Naive B cell (primary cell): Measurements from ENCODE around the gene NCBP1. TPM values are rescaled to one million over a fixed set of nuclear protein-coding genes. Genes with fewer than 3 reads are reported as not detected.

ENCODE experiments used
- ATAC-seq, 2 donors: fragments of 150-1000 bp; cut with Tn5 transposase; 2 replicates each; pipeline ENCODE4 v1.10.0; 2021; ENCODE audit warnings: low read depth in 2 of 2, mild to moderate bottlenecking in 2 of 2, moderate library complexity in 2 of 2
- DNase-seq: peaks from one replicate; pipeline ENCODE4 v3.0.0; 2022
- H3K27ac Mint-ChIP-seq, 6 donors: one replicate each; pipeline ENCODE4 v1.8.0; 2020 to 2022; ENCODE audit warnings: mild to moderate bottlenecking in 6 of 6, mixed read lengths in 6 of 6, moderate library complexity in 5 of 6, inconsistent platforms in 2 of 6
- H3K27me3 Mint-ChIP-seq, 3 donors: one replicate each; pipeline ENCODE4 v1.8.0; 2021 to 2022; ENCODE audit warnings: mixed read lengths in 3 of 3, mild to moderate bottlenecking in 1 of 3
- H3K36me3 Mint-ChIP-seq, 2 donors: one replicate each; pipeline ENCODE4 v1.8.0; 2020 to 2022; ENCODE audit warnings: mixed read lengths in 2 of 2, inconsistent platforms in 1 of 2, mild to moderate bottlenecking in 1 of 2
- H3K4me1 Mint-ChIP-seq, 3 donors: one replicate each; pipeline ENCODE4 v1.8.0; 2020 to 2022; ENCODE audit warnings: mixed read lengths in 3 of 3, inconsistent platforms in 1 of 3, mild to moderate bottlenecking in 1 of 3, moderate library complexity in 1 of 3
- H3K4me3 Mint-ChIP-seq, 8 donors: one replicate each; pipeline ENCODE4 v1.8.0; 2020 to 2022; ENCODE audit warnings: mild to moderate bottlenecking in 8 of 8, mixed read lengths in 8 of 8, moderate library complexity in 8 of 8, inconsistent platforms in 2 of 8
- H3K9me3 Mint-ChIP-seq, 7 donors: one replicate each; pipeline ENCODE4 v1.8.0; 2020 to 2022; ENCODE audit warnings: mixed read lengths in 7 of 7, mild to moderate bottlenecking in 5 of 7, inconsistent platforms in 2 of 7, moderate library complexity in 1 of 7
- polyA plus RNA-seq, 6 donors: library from polyadenylated mRNA; unstranded; fragments of 300-500 nt; fragmentation: Illumina TruSeq; gene quantifications; one replicate each; pipeline ENCODE4 v1.2.3, GENCODE V29; 2021; ENCODE audit warnings: low read depth in 6 of 6

NCBP1 gene
- polyA plus RNA-seq, 6 donors from 2014 or later, result 10.5 to 24.6 (median 16.2) TPM

GRCh38 chr9:97668485-97668884 is 34.9 kb downstream of the NCBP1 start:
- Mint-ChIP-seq H3K4me3 (no peak overlapping the region), H3K27ac (peak overlapping the region in 2 of 6 donors; percentile 24 to 56), H3K36me3 (peaks cover 14 to 29% of the 10 kb centered on the region in 2 donors), H3K4me1 (peaks cover 0 to 3% (median 2%) of the 10 kb centered on the region in 3 donors), H3K9me3 (no peaks in the 10 kb centered on the region), H3K27me3 (no peaks in the 10 kb centered on the region)
- DNase-seq (no peak), ATAC-seq (no peak)

- no peak for DNase-seq
- Mint-ChIP-seq H3K4me3 (no peak overlapping the region), H3K9me3 (no peaks in the 10 kb centered on the region), H3K4me1 (peaks cover 0 to 2% (median 0%) of the 10 kb centered on the region in 3 donors), H3K36me3 (peaks cover 7 to 29% of the 10 kb centered on the region in 2 donors), H3K27ac (peak overlapping the region in 2 of 6 donors; percentile 15 to 72), H3K27me3 (no peaks in the 10 kb centered on the region)
- no peak for ATAC-seq
Observed at GRCh38 chr9:97670586-97670985, 37.0 kb downstream of the NCBP1 start.

- no peaks in the 10 kb centered on the region for H3K27me3 Mint-ChIP-seq
- H3K27ac Mint-ChIP-seq, result no peak overlapping the region
- peaks cover 0 to 2% (median 0%) of the 10 kb centered on the region in 3 donors for H3K4me1 Mint-ChIP-seq
- DNase-seq, result no peak
- H3K9me3 Mint-ChIP-seq, result no peaks in the 10 kb centered on the region
- H3K36me3 Mint-ChIP-seq, result peaks cover 13 to 25% of the 10 kb centered on the region in 2 donors
- H3K4me3 Mint-ChIP-seq, result no peak overlapping the region
- ATAC-seq, result no peak
Observed at GRCh38 chr9:97672403-97672802, 38.8 kb downstream of the NCBP1 start.

GRCh38 chr9:97673922-97674321 is 40.3 kb downstream of the NCBP1 start:
- Mint-ChIP-seq H3K36me3 (peaks cover 13 to 14% of the 10 kb centered on the region in 2 donors), H3K27ac (peak overlapping the region in 1 of 6 donors; percentile 20), H3K9me3 (no peaks in the 10 kb centered on the region), H3K4me3 (no peak overlapping the region), H3K4me1 (peaks cover 0 to 6% (median 2%) of the 10 kb centered on the region in 3 donors), H3K27me3 (no peaks in the 10 kb centered on the region)
- ATAC-seq (no peak), DNase-seq (no peak)

DNA sequence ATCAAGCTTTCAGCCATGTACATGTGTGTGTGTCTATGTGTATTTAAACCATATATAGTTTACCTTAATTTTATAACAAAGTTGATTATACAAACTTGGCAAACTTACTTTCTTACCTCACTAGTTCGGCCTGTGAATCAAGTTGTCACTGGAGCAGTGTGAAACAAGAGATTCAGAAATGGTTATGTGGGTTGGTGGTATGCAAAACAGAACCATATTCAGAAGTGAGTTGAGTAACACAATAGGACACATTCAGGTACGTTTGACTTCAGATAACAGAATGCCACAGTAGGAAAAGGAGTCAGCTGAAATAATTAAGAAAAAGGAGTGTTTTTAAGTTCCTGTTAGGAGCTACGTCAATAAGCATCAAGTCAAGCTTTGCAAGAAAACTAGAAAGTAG is 42.0 kb downstream of the NCBP1 start:
- Mint-ChIP-seq H3K4me3 (no peak overlapping the region), H3K27me3 (no peaks in the 10 kb centered on the region), H3K4me1 (peaks cover 0 to 7% (median 0%) of the 10 kb centered on the region in 3 donors), H3K36me3 (peaks cover 11 to 12% of the 10 kb centered on the region in 2 donors), H3K27ac (no peak overlapping the region), H3K9me3 (no peaks in the 10 kb centered on the region)
- DNase-seq, result no peak
- ATAC-seq, result no peak

- Mint-ChIP-seq H3K9me3 (no peaks in the 10 kb centered on the region), H3K27ac (peak overlapping the region in 2 of 6 donors; percentile 38 to 41), H3K4me1 (peaks cover 0 to 7% (median 0%) of the 10 kb centered on the region in 3 donors), H3K36me3 (peaks cover 9 to 17% of the 10 kb centered on the region in 2 donors), H3K27me3 (no peaks in the 10 kb centered on the region), H3K4me3 (no peak overlapping the region)
- no peak for ATAC-seq
- no peak for DNase-seq
Observed at GRCh38 chr9:97682242-97682641, 48.6 kb downstream of the NCBP1 start.

GRCh38 chr9:97688654-97689053 is 55.0 kb downstream of the NCBP1 start:
- ATAC-seq, result no peak
- Mint-ChIP-seq H3K36me3 (peaks cover 21 to 22% of the 10 kb centered on the region in 2 donors), H3K4me1 (peaks cover 3 to 7% (median 3%) of the 10 kb centered on the region in 3 donors), H3K9me3 (no peaks in the 10 kb centered on the region), H3K27me3 (no peaks in the 10 kb centered on the region), H3K27ac (peak overlapping the region in 1 of 6 donors; percentile 88), H3K4me3 (no peak overlapping the region)
- DNase-seq, result no peak

GRCh38 chr9:97689401-97690180 is 56.0 kb downstream of the NCBP1 start:
- no peaks in the 10 kb centered on the region for H3K27me3 Mint-ChIP-seq
- no peak for DNase-seq
- H3K9me3 Mint-ChIP-seq, result no peaks in the 10 kb centered on the region
- H3K4me1 Mint-ChIP-seq, result peaks cover 4 to 16% (median 12%) of the 10 kb centered on the region in 3 donors
- peaks cover 13 to 15% of the 10 kb centered on the region in 2 donors for H3K36me3 Mint-ChIP-seq
- peak overlapping the region in 1 of 8 donors; percentile 16 for H3K4me3 Mint-ChIP-seq
- peak overlapping the region in 1 of 6 donors; percentile 76 for H3K27ac Mint-ChIP-seq
- no peak for ATAC-seq

DNA sequence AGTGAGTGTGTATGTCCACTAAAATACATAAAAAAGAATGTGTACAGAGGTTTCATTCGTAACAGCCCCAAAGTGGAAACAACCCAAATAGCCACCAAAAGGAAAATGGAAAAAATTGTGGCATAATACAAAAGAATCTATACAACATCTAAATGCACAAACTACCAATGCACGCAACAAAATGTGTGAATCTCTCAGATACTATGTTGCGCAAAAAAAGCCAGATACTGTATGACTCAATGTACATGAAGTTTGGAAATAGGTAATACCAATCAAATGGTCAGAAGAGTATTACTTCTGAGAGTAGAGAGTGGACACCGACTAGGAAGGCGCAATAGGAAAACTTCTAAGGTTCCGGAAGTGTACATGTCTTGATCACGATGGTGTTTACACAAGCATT is 61.1 kb downstream of the NCBP1 start:
- Mint-ChIP-seq H3K9me3 (no peaks in the 10 kb centered on the region), H3K27ac (no peak overlapping the region), H3K4me3 (peak overlapping the region in 1 of 8 donors; percentile 94), H3K36me3 (peaks cover 0 to 3% of the 10 kb centered on the region in 2 donors), H3K27me3 (peaks cover 0 to 6% (median 4%) of the 10 kb centered on the region in 3 donors), H3K4me1 (peaks cover 36 to 62% (median 48%) of the 10 kb centered on the region in 3 donors)
- DNase-seq (no peak), ATAC-seq (no peak)

DNA sequence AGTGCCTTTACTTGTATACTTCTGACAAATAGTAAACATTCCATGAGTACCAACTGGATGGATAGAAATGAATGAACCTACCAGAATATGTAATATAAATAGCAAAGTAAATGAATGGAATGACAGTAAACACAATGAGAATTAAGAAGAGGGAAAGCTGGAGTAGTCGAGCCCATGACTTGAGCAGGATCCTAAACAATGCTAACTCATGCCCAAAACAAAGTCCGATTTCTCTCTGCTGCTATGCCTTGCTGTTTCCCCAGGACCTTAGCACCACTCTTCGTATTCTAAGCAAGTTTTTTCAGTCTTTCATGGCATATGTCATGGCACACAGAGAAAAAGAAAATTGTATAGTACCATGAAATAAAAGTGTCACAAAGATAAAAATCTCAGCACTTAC is 61.8 kb downstream of the NCBP1 start:
- no peaks in the 10 kb centered on the region for H3K9me3 Mint-ChIP-seq
- H3K4me1 Mint-ChIP-seq, result peaks cover 38 to 64% (median 52%) of the 10 kb centered on the region in 3 donors
- peaks cover 0 to 12% (median 6%) of the 10 kb centered on the region in 3 donors for H3K27me3 Mint-ChIP-seq
- no peak overlapping the region for H3K27ac Mint-ChIP-seq
- no peak for DNase-seq
- no peak for ATAC-seq
- H3K4me3 Mint-ChIP-seq, result peak overlapping the region in 4 of 8 donors; percentile 37 to 94 (median 92)
- peaks cover 0 to 3% of the 10 kb centered on the region in 2 donors for H3K36me3 Mint-ChIP-seq

DNA sequence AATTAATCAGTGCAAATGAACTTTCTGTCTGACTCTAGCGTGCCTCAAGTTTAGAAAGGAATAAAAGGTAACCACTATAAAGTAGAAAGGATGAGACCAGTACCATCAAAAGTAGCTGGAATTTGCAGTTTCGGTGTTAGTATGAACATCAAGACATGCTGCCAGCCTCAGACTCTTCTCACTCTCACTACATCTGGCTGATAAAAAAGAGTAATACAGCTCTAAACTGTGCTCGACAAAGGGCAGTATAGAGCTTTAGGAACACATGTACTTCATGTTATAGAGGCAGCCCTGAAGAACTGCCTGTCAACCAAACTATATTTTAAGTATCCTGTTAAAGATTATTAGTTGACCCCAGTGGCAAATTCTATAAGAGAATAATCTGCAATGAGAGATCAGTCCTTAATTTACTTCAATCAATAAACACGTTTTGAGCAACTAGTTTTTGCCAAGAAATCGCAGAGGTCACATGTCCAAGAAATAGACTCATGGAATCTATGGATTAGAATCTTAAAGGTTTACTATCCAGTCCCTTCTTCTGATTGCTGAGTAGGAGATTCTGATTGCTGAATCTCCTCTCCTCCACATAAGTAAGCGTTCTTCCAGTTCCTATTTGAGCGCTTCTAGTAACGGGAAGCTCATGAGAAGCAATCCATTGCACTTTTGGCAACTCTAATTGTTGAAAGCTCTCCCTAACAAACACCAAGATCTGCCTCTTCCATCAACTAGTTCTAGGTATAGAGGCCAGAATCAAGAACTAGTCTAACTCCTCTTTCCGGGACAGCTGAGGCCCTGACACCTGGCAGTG is 62.6 kb downstream of the NCBP1 start:
- H3K36me3 Mint-ChIP-seq, result peaks cover 0 to 3% of the 10 kb centered on the region in 2 donors
- H3K4me1 Mint-ChIP-seq, result peaks cover 39 to 64% (median 52%) of the 10 kb centered on the region in 3 donors
- peak overlapping the region; percentile 90 to 96 (median 94) for H3K4me3 Mint-ChIP-seq
- peaks cover 5 to 17% (median 6%) of the 10 kb centered on the region in 3 donors for H3K27me3 Mint-ChIP-seq
- ATAC-seq (no peak), DNase-seq (no peak)
- H3K27ac Mint-ChIP-seq, result peak overlapping the region; percentile 70 to 95 (median 88)
- H3K9me3 Mint-ChIP-seq, result peaks cover 0 to 2% (median 0%) of the 10 kb centered on the region in 7 donors

DNA sequence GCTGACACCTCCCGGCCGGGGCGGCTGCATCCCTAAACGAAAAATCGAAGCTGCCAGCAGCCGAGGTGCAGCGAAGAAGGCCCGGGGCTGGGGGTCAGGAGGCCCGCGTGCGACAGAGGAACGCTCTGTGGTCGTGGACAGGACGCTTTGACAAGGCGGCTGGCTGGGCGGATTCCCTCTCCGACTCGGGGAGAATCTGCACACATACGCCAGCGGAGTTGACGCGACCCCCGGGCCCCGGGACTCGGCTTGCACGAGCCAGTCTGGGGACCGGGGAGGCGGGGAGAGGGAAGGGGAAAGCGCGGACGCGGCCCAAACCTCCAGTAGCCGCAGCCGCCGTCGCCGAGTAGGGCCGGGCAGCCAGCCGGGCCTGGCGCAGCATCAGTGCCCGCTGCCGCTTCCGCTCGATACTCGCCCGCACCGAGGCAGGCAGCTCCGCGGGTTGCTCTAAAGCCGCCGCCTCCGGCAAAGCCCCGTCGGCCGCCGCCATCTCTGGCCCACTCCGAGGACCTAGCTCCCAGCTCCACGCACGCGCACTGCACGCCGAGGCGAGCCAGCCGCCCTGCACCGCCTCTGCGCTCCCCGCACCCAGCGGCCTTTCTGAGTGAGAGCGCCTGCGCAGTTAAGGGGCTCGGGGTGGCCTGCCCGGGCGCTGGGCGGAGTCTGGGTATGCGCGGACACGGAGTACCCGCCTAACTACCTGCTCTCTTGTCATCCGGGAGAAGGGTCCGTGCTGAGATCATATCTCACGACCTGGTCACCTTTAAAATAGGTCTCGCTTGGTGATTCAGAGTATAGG is 63.4 kb downstream of the NCBP1 start, which contains the start of gene XPA:
XPA (minus strand) TSS at position 538 of the 799 bp plus-strand sequence; CDS start at position 490, 48 bp downstream.
- peak; percentile 92 to 93 for ATAC-seq
- Mint-ChIP-seq H3K4me1 (peaks cover 41 to 64% (median 52%) of the 10 kb centered on the region in 3 donors), H3K4me3 (peak within 1 kb of the TSS; percentile 90 to 96 (median 94)), H3K27me3 (peaks cover 10 to 25% (median 13%) of the 10 kb centered on the region in 3 donors), H3K27ac (peak within 1 kb of the TSS; percentile 85 to 96 (median 91)), H3K36me3 (peaks cover 0 to 3% of the 10 kb centered on the region in 2 donors), H3K9me3 (peaks cover 0 to 3% (median 0%) of the 10 kb centered on the region in 7 donors)
- DNase-seq, result peak; percentile 98
